ENCODE measurements around the gene FGGY.

DNA sequence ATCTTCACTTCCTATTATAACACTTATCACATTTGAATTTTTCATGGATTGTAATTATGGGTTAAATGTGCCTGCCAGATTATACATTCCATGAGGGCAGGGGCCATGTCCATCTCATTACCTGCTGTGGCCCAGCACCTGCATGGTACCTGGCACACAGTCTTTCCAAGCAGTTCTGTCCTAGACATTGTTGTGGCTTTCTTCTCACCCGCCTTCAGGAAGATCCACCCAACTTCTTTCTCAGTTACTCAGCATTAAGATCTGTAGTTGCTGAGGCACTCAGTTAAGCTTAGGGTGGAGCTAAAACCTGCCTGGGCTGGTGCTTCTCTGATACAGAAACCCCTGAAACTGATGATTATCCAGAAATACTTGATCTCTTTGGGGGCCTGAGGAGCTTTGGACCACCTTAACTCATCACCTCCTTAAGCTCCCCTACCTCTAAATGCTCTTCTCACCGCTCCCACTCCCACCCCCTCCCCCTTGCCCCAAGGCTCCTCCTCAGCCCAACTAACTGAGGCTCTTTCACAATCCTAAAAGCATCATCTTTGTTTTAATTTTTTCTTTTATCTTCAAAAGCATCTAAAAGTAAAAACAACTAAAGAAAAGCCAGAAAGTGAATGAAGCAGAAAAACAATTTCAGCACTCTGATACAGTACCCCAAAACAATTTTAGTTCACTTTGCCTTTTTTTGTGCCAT, 190.6 kb downstream of the FGGY start:
- TF ChIP-seq, protein P1, sequence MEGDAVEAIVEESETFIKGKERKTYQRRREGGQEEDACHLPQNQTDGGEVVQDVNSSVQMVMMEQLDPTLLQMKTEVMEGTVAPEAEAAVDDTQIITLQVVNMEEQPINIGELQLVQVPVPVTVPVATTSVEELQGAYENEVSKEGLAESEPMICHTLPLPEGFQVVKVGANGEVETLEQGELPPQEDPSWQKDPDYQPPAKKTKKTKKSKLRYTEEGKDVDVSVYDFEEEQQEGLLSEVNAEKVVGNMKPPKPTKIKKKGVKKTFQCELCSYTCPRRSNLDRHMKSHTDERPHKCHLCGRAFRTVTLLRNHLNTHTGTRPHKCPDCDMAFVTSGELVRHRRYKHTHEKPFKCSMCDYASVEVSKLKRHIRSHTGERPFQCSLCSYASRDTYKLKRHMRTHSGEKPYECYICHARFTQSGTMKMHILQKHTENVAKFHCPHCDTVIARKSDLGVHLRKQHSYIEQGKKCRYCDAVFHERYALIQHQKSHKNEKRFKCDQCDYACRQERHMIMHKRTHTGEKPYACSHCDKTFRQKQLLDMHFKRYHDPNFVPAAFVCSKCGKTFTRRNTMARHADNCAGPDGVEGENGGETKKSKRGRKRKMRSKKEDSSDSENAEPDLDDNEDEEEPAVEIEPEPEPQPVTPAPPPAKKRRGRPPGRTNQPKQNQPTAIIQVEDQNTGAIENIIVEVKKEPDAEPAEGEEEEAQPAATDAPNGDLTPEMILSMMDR (IDR thresholded peaks at IDR 0.05): no peak
- TF ChIP-seq EZH2 (IDR thresholded peaks at IDR 0.05; ENCODE audit: borderline replicate concordance, insufficient read depth, low read depth, low read length, poor library complexity, severe bottlenecking): no peak
